PC-9 (cell line): ENCODE data around the gene PI4K2B. TPM values are rescaled to one million over a fixed set of nuclear protein-coding genes. Genes with fewer than 3 reads are reported as not detected.
"Not testable (repeated sequence)": the region's sequence is repeated elsewhere in the genome, so short reads cannot be mapped to it uniquely, and the experiment has no call there.

ENCODE experiments used
- BruUV-seq: library from RNA; stranded (reverse); fragments of 400-500 nt; replicated peaks from 2 replicates; lab custom pipeline; 2021; lab: Mats Ljungman, UMichigan
- CTCF ChIA-PET: fragments of 300-600 bp; sonication (Branson Sonifier 250); formaldehyde crosslinking; loops from one replicate; lab custom pipeline; 2022; ENCODE audit warnings: antibody characterized with exemption; lab: Charles Lee
- POLR2A ChIA-PET: fragments of 300-600 bp; sonication (Branson Sonifier 250); formaldehyde crosslinking; loops from one replicate; lab custom pipeline; 2022; ENCODE audit warnings: antibody characterized with exemption; ENCODE audit not compliant: unreplicated experiment; lab: Charles Lee
- DNase-seq, 2 experiments: peaks; one replicate each; pipeline versions ENCODE4 v3.0.0 to v3.0.0-alpha.2; 2015 to 2022; ENCODE audit warnings: mixed read lengths in 1 of 2
- H2AFZ ChIP-seq: fragments of 200-600 bp; sonication (generic); 2 replicates; pipeline ENCODE4 v1.8.1; 2017; ENCODE audit warnings: antibody characterized with exemption
- H3F3A ChIP-seq: fragments of 200-600 bp; sonication (generic); 2 replicates; pipeline ENCODE4 v1.8.1; 2017; ENCODE audit warnings: antibody characterized with exemption, mild to moderate bottlenecking, low read depth; ENCODE audit not compliant: insufficient read depth
- H3K27ac ChIP-seq: fragments of 200-600 bp; sonication (generic); 2 replicates; pipeline ENCODE4 v1.6.1; 2016; ENCODE audit warnings: mixed run types
- H3K27me3 ChIP-seq: fragments of 200-600 bp; sonication (generic); 2 replicates; pipeline ENCODE4 v1.6.1; 2016; ENCODE audit warnings: low read depth, mixed run types; ENCODE audit not compliant: insufficient read depth
- H3K36me3 ChIP-seq: fragments of 200-600 bp; sonication (generic); 2 replicates; pipeline ENCODE4 v1.6.1; 2016; ENCODE audit warnings: low read depth, mixed run types
- H3K4me1 ChIP-seq: fragments of 200-600 bp; sonication (generic); replicated peaks from 2 replicates; pipeline ENCODE4 v1.6.1; 2016; ENCODE audit warnings: mixed run types; ENCODE audit not compliant: insufficient read depth
- H3K4me2 ChIP-seq: fragments of 200-600 bp; sonication (generic); 2 replicates; pipeline ENCODE4 v1.6.1; 2017; ENCODE audit warnings: mixed run types
- H3K4me3 ChIP-seq: fragments of 200-600 bp; sonication (generic); 2 replicates; pipeline ENCODE4 v1.6.1; 2016; ENCODE audit warnings: mixed run types
- H3K79me2 ChIP-seq: fragments of 200-600 bp; sonication (generic); 2 replicates; pipeline ENCODE4 v1.6.1; 2017; ENCODE audit warnings: low read depth, mixed run types
- H3K9me2 ChIP-seq: fragments of 200-600 bp; sonication (generic); 2 replicates; pipeline ENCODE4 v1.8.1; 2017; ENCODE audit warnings: mild to moderate bottlenecking; ENCODE audit not compliant: insufficient read depth
- H3K9me3 ChIP-seq: fragments of 200-600 bp; sonication (generic); 2 replicates; pipeline ENCODE4 v1.8.1; 2016; ENCODE audit warnings: low read depth; ENCODE audit not compliant: insufficient read depth
- H4K20me1 ChIP-seq: fragments of 200-600 bp; sonication (generic); 2 replicates; pipeline ENCODE4 v1.8.1; 2017; ENCODE audit not compliant: insufficient read depth
- EZH2 ChIP-seq: fragments of 200-600 bp; sonication (generic); IDR thresholded peaks from 2 replicates; pipeline ENCODE4 v1.8.0; 2017; ENCODE audit warnings: antibody characterized with exemption, low read depth
- intact Hi-C: fragments of 100-400 bp; cut with micrococcal nuclease; formaldehyde crosslinking; loops from one replicate; pipeline ENCODE4 v1.10.0; 2022; ENCODE audit not compliant: unreplicated experiment
- total RNA-seq: library from RNA; stranded (reverse); gene quantifications from 2 replicates; pipeline ENCODE4 v1.2.3, GENCODE V29; 2021
- TF ChIP-seq, protein P1 (sequence below): fragments of 200-600 bp; sonication (generic); conservative IDR thresholded peaks from 2 replicates; pipeline ENCODE4 v1.6.1; 2017; ENCODE audit warnings: mixed run types, antibody characterized with exemption, mild to moderate bottlenecking, moderate library complexity

PI4K2B gene
- total RNA-seq, 1 experiment from 2014 or later: 19.3 TPM

DNA sequence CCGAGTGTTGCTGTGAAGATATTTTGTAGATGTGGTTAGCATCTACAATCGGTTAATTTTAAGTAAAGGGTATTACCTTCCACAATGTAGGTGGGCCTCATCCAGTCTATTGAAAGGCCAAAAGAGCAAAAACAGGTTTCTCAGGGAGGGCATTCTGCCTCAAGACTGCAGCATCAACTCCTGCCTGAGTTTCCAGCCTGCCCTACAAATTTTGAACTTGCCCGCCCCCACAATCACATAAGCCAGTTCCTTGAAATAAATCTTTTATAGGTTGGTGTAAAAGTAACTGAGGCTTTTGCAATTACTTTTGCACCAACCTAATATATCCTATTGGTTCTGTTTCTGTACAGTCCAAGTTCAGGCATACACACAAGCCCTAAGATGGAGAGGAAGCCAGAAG lies 22.1 kb upstream of the PI4K2B start:
- Histone ChIP-seq H3K27me3 (no peaks in the 10 kb centered on the region), H3K4me1 (no peaks in the 10 kb centered on the region), H3K36me3 (no peaks in the 10 kb centered on the region), H4K20me1 (no peaks in the 10 kb centered on the region), H2AFZ (no peak overlapping the region), H3F3A (no peaks in the 10 kb centered on the region), H3K27ac (no peak overlapping the region), H3K4me3 (no peak overlapping the region), H3K9me2 (no peaks in the 10 kb centered on the region), H3K4me2 (no peak overlapping the region), H3K79me2 (no peaks in the 10 kb centered on the region), H3K9me3 (no peaks in the 10 kb centered on the region)
- intact Hi-C loops: no loop called here
- DNase-seq: no peak
- no peak for TF ChIP-seq EZH2
- TF ChIP-seq, protein P1, sequence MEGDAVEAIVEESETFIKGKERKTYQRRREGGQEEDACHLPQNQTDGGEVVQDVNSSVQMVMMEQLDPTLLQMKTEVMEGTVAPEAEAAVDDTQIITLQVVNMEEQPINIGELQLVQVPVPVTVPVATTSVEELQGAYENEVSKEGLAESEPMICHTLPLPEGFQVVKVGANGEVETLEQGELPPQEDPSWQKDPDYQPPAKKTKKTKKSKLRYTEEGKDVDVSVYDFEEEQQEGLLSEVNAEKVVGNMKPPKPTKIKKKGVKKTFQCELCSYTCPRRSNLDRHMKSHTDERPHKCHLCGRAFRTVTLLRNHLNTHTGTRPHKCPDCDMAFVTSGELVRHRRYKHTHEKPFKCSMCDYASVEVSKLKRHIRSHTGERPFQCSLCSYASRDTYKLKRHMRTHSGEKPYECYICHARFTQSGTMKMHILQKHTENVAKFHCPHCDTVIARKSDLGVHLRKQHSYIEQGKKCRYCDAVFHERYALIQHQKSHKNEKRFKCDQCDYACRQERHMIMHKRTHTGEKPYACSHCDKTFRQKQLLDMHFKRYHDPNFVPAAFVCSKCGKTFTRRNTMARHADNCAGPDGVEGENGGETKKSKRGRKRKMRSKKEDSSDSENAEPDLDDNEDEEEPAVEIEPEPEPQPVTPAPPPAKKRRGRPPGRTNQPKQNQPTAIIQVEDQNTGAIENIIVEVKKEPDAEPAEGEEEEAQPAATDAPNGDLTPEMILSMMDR: no peak
- CTCF ChIA-PET: no interaction called here
- no TSS peak for BruUV-seq
- POLR2A ChIA-PET: no interaction called here

DNA sequence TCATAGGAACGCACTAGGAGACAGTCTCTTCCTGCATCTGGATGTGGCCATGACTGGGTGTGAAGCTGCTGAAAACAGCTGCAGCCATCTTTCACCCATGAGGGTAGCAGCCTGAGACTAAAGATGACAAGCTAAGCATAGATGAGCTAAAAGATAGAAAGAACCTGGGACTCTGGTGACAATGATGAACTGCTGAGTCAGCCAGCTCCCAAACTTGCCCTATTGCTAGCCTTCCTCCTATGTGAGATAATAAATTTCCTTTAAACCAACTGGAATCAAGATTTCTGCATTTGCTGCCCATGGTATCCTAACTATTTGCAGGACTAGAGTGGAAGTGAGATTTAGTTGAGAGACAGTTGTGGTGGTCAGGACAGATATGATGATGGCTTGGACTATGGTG lies 21.0 kb upstream of the PI4K2B start:
- CTCF ChIA-PET: no interaction called here

DNA sequence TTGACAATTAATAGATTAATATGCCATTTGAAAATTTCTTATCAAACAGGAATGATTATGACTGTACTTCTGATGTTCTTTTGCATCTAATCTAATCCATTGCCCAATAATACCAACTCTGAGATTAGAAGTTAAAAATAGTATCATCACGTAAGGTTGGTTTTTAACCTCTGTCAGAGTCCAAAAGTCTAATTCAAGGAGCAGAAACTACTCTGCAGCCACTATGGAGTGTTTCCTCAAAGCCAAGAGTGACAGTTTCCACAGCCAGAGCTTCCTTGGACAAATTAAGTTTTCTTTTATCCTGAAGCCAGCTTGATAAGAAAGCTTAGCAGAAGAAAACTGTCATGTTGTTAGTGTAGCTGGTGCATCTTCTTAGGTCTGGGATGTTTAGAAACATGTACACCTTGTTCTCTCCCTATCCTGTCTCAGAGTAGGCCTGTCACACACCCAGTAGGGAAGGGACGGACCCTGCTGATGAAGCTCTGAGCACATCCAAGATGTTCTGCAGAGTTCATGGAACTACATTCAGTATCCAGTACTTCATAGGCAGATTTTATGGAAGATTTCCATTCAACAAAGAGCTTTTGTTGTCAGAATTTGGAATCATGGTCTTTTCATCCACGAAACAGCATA lies 20.4 kb upstream of the PI4K2B start:
- no peak for DNase-seq
- no peaks in the 10 kb centered on the region for H4K20me1 ChIP-seq
- H3K27ac ChIP-seq: no peak overlapping the region
- no peak overlapping the region for H3K4me2 ChIP-seq
- intact Hi-C loops: no loop called here
- H3K4me3 ChIP-seq: no peak overlapping the region
- H3F3A ChIP-seq: no peaks in the 10 kb centered on the region
- CTCF ChIA-PET: no interaction called here
- no peaks in the 10 kb centered on the region for H3K9me3 ChIP-seq
- no TSS peak for BruUV-seq
- TF ChIP-seq, protein P1: no peak
- no peak for TF ChIP-seq EZH2
- no peaks in the 10 kb centered on the region for H3K27me3 ChIP-seq
- H2AFZ ChIP-seq: no peak overlapping the region
- no peaks in the 10 kb centered on the region for H3K4me1 ChIP-seq
- POLR2A ChIA-PET: interaction anchor here (0.6 kb wide), 1 partner anchor 10 kb away, joined by 3 read pairs; no protein-coding TSS in a partner anchor
- no peaks in the 10 kb centered on the region for H3K36me3 ChIP-seq
- no peaks in the 10 kb centered on the region for H3K79me2 ChIP-seq
- no peaks in the 10 kb centered on the region for H3K9me2 ChIP-seq

More for the DNA sequence above, 21.0 kb upstream of the PI4K2B start:
- Histone ChIP-seq H2AFZ (no peak overlapping the region), H4K20me1 (no peaks in the 10 kb centered on the region), H3K36me3 (no peaks in the 10 kb centered on the region), H3K4me3 (no peak overlapping the region), H3K9me3 (no peaks in the 10 kb centered on the region), H3K4me1 (no peaks in the 10 kb centered on the region), H3K9me2 (no peaks in the 10 kb centered on the region), H3K79me2 (no peaks in the 10 kb centered on the region), H3K27me3 (no peaks in the 10 kb centered on the region), H3K4me2 (no peak overlapping the region), H3K27ac (no peak overlapping the region), H3F3A (no peaks in the 10 kb centered on the region)
- no peak for DNase-seq
- TF ChIP-seq, protein P1: no peak
- TF ChIP-seq EZH2: no peak
- no TSS peak for BruUV-seq
- POLR2A ChIA-PET: no interaction called here
- intact Hi-C loops: no loop called here

DNA sequence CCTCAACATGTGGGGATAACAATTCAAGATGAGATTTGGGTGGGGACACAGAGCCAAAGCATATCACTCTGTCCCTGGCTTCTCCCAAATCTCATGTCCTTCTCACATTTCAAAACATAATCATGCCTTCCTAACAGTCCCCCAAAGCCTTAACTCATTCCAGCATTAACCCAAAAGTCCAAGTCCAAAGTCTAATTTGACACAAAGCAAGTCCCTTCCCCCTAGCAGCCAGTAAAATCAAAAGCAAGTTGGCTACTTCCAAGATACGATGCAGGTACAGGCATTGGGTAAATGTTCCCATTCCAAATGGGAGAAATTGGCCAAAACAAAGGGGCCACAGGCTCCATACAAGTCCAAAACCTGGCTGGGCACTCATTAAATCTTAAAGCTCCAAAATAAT lies 19.1 kb upstream of the PI4K2B start:
- H3K27ac ChIP-seq, intact Hi-C loops, BruUV-seq, POLR2A ChIA-PET, H3F3A ChIP-seq, H3K4me1 ChIP-seq, H3K79me2 ChIP-seq, CTCF ChIA-PET, H3K9me2 ChIP-seq, H3K9me3 ChIP-seq, H4K20me1 ChIP-seq, H2AFZ ChIP-seq, H3K4me2 ChIP-seq, H3K36me3 ChIP-seq, H3K27me3 ChIP-seq, DNase-seq, H3K4me3 ChIP-seq: not testable (repeated sequence)
